HG03571 (cell line): ENCODE measurements around the gene TBC1D17.
"Not testable (repeated sequence)": the region's sequence is repeated elsewhere in the genome, so short reads cannot be mapped to it uniquely, and the experiment has no call there.

Experiments used
- ATAC-seq: cut with Tn5 transposase; IDR thresholded peaks from one replicate; pipeline ENCODE4 v1.9.1; 2021; ENCODE audit not compliant: unreplicated experiment

Gene TBC1D17

DNA sequence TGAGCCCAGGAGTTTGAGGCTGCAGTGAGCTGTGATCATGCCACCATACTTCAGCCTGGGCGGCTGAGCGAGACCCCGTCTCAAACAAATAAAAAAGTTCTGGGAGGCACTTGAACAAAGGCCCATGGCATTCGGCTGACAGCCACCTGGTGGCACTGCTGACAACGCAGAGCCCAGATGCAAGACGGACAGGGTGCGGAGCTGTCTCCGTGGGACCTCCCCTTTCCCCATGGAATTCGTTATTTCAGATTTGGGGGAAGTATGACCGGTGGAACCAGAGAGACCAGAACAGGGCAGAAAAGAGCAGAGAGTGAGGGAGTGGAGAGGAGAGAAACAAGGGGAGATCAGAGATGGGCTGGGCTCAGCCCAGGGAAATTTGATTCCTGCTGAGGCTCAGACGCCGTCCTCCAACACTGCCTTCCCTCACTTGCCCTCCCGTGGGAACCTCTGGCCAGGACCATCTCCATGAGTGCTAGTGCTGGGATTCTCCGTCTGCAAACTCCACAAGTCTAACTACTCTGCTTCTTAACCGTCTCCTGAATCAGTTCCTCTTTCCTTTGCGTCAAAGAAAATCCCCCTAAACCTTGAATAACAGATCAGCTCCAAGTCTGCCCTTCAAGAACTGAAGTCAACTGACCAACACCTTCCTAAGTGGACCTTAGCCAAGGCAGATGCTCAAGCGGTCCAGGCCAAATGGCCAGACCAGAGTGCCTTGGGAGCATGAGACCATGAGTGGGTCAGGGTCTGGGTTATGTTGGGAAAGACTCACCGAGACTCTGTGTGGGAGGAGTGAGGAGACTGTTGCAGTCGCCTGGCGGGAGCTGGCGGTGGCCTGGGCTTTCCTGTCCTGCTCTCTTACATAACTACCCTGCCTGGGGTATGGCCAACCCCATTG lies 39.6 kb downstream of the TBC1D17 start:
- ATAC-seq: no peak

- ATAC-seq: no peak
Measured at GRCh38 chr19:49918089-49918488, 40.6 kb downstream of the TBC1D17 start.

GRCh38 chr19:49920624-49921363 lies 43.3 kb downstream of the TBC1D17 start:
- ATAC-seq: no peak

GRCh38 chr19:49921871-49922795 lies 44.6 kb downstream of the TBC1D17 start:
- ATAC-seq: no peak

- ATAC-seq: no peak
Measured at GRCh38 chr19:49923055-49924003, 45.8 kb downstream of the TBC1D17 start.

DNA sequence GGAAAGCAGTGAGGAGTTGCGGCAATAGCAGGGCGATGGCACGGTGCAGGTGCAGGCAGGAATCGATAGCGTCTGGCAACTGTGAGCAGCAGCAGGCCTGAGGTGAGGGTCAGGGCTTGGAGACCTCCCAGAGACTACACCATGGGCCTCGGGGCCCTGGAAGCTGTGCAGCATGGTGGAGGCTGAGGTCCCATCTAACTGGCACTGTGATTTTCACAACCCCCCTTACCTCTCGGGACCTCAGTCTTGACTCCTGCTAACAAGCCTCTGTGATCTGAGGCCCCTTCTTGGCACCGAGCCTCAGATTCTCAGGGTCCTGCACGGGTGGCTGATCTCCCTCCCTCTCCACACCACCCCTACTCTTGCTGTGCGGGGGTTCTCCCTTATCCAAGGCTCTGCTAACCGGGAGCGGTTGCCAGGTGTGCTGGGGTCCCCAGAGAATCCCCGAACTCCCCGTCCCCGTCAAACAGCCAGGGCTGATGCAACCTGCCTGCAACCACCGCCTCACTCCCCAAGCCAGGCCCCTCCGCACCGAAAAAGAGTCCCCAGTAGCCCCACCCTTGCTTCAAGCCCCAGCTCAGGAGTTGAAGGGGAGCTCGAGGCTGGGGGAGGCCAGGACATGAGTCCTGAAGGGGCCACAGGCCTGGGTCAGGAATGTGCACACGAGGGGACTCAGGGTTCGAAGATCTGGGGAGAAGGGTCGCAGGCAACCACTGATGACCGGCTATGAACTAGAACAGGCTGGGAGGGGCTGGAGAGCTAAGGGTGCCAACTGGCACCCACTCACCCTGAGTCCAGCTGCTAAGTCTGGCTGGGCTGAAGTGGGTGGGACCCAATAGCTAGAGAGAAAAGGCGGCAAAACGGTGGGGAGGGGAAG lies 46.7 kb downstream of the TBC1D17 start:
- ATAC-seq: no peak

- ATAC-seq: not testable (repeated sequence)
Measured at GRCh38 chr19:49924881-49925210, 47.3 kb downstream of the TBC1D17 start.

- ATAC-seq: no peak
Measured at GRCh38 chr19:49925486-49925885, 48.0 kb downstream of the TBC1D17 start.

- ATAC-seq: no peak
Measured at GRCh38 chr19:49926515-49926914, 49.0 kb downstream of the TBC1D17 start.

DNA sequence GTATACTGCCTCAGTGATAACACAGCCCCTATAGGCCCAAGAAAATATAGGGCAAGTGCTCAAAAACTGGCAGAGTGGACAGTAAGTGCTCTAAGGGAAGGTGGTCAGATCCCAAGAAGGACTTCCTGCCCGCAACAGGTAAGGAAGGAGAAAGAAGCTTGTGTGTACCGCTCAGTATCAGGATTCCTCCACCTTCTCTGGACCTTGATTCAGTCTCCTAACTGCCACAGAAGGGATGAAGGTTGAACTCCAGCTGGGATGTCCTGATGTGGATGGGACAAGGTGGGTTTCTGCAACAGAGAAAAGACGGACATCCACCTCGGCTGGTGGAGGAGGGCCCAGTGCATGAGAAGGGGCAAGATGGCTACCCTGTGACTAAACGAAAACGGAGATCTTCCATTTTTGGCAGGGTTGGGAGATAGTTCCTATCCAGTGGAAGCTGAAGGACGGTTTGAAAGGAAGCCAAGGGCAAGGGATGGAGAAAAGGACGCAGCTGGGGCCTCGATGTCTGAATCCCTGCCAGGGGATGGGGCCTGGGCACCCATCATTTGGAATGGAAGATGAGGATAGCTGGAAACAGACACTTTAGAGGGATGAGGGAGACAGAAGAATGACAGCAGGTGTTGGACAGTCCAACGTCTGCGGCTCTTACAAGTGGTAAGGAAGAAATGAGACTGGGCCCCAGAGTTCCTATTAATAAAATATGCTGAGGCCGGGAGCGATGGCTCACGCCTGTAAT lies 50.2 kb downstream of the TBC1D17 start:
- no peak for ATAC-seq

DNA sequence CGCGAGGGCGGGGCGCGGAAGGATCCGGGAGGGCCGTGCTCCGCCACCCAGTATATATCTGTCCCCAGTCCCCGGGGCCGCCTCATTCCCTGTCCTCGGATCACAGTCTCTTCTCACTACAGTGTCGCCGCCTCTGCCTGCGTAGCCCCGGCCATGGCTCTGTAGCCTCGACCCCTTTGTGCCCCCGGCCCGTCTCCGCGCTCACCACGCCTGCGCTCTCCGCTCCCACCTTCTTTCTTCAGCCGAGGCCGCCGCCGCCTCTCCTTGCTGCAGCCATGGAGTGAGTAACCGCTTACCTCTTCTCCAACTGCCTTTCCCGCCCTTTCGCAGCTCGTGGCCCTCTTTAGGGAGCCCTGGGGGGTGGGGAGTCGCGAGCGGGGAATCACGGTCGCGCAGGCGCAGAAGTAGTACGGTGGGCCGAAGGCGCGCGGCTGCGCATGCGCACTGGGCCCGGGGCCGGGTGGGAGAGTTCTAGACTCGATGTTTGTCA lies 51.7 kb downstream of the TBC1D17 start, which contains the start of the genes ATF5 and NUP62:
Gene ATF5, plus strand, starts transcription at position 85 of the 490 bp plus-strand sequence. CDS start 1,646 bp downstream, outside the sequence.
Gene NUP62, minus strand, starts transcription at position 384 of the 490 bp plus-strand sequence. CDS start 19,697 bp downstream, outside the sequence.
- peak; percentile 42 for ATAC-seq

- ATAC-seq: peak; percentile 59
Measured at GRCh38 chr19:49929611-49930482, 52.3 kb downstream of the TBC1D17 start.

DNA sequence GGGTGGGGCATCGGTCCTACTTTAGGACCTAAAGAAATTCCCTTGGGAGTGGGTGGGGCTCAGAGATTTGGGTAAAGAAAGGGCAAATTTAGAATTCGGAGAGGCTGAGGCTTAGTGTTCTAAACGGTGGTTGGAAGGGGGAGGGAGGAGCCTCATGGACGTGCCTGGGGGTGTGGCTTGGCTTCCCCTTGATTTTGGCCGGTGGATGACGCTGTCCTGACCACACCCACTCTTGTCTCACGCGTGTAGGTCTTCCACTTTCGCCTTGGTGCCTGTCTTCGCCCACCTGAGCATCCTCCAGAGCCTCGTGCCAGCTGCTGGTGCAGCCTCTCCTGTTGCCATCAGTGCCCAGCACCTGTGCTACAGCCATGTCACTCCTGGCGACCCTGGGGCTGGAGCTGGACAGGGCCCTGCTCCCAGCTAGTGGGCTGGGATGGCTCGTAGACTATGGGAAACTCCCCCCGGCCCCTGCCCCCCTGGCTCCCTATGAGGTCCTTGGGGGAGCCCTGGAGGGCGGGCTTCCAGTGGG lies 53.0 kb downstream of the TBC1D17 start:
- ATAC-seq: no peak

DNA sequence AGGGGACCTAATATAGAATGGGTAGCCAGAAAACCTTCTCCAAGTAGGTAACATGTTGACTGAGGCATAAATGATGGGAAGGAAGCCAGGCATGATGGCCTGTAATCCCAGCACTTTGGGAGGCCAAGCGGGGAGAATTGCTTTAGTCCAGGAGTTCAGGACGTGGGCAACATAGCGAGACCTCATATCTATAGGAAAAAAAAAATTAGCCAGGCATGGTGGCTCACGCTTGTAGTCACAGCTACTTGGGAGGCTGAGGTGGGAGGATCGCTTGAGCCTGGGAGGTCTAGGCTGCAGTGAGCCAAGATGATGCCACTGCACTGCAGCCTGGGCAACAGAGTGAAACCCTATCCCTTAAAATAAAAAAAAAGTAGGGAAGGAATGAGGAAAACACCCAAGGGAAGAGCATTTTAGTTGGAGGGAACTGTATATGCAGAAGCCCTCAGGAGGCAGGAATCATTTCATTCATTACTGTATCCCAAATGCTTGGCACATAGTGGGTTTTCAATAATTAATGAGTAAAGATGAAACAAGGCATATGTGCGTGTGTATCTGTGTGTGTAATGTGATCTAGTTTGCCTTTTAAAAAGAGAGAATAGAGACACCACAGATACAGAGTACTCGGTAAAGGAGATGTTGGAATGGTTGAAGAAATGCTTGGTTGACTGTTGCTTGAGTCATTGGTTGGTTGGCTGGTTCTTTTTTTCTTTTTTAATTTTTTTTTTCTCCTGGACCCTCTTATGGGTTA lies 54.0 kb downstream of the TBC1D17 start:
- no peak for ATAC-seq

GRCh38 chr19:49932041-49932451 lies 54.5 kb downstream of the TBC1D17 start:
- no peak for ATAC-seq

DNA sequence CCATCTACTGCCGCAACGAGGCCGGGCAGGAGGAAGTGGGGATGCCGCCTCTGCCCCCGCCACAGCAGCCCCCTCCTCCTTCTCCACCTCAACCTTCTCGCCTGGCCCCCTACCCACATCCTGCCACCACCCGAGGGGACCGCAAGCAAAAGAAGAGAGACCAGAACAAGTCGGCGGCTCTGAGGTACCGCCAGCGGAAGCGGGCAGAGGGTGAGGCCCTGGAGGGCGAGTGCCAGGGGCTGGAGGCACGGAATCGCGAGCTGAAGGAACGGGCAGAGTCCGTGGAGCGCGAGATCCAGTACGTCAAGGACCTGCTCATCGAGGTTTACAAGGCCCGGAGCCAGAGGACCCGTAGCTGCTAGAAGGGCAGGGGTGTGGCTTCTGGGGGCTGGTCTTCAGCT lies 55.2 kb downstream of the TBC1D17 start:
- no peak for ATAC-seq
